Suprapubic skin (tissue), 3 donors: ENCODE data around the gene CHTF8.

Source experiments
- CTCF ChIP-seq, 2 donors: fragments of 200-600 bp in 1 of 2; fragments of 450-650 bp in 1 of 2; sonication (generic) in 1 of 2; IDR thresholded peaks; one replicate each; pipeline ENCODE4 v1.5.1; 2016 to 2019; ENCODE audit warnings: antibody characterized with exemption in 2 of 2, mild to moderate bottlenecking in 1 of 2, moderate library complexity in 1 of 2
- EP300 ChIP-seq: sonication (generic); formaldehyde crosslinking; IDR thresholded peaks from one replicate; pipeline ENCODE4 v1.6.1; 2017; ENCODE audit warnings: antibody characterized with exemption

GRCh38 chr16:69085032-69085695 is 47.2 kb downstream of the CHTF8 start:
- TF ChIP-seq CTCF (IDR thresholded peaks at IDR 0.05) (no peak), EP300 (no peak)
